ENCODE measurements around the gene HOXD11.

- TF ChIP-seq CTCF (IDR thresholded peaks at IDR 0.05; ENCODE audit: extremely low read depth in 1 of 2, insufficient read depth in 1 of 2, low read depth in 1 of 2, low read length in 2 of 2) (no peak), GATA2 (IDR thresholded peaks at IDR 0.05; ENCODE audit: insufficient read depth, insufficient read length, low read depth, low read length) (no peak), FOS (IDR thresholded peaks at IDR 0.05; ENCODE audit: borderline replicate concordance, insufficient read depth, low read length) (no peak), MAX (IDR thresholded peaks at IDR 0.05; ENCODE audit: insufficient read depth, insufficient read length) (no peak), EZH2 (IDR thresholded peaks at IDR 0.05; ENCODE audit: borderline replicate concordance, low read depth, low read length, severe bottlenecking) (no peak)
Observed at GRCh38 chr2:176154576-176155252, 47.6 kb downstream of the HOXD11 start.

Measured in endothelial cell of umbilical vein (primary cell).